IMR-90 (cell line): Measurements from ENCODE around the gene ANG. TPM values are rescaled to one million over a fixed set of nuclear protein-coding genes. Genes with fewer than 3 reads are reported as not detected.
"Not testable (repeated sequence)": the region's sequence is repeated elsewhere in the genome, so short reads cannot be mapped to it uniquely, and the experiment has no call there.

Experiments used
- ATAC-seq: fragments of 200-7000 bp; cut with Tn5 transposase; 2 replicates; pipeline ENCODE4 v1.9.1; 2020; ENCODE audit warnings: low read depth, mild to moderate bottlenecking, moderate library complexity
- BruUV-seq: library from RNA; stranded (reverse); fragments of 400-500 nt; replicated peaks from 2 replicates; lab custom pipeline; 2021; lab: Mats Ljungman, UMichigan
- CTCF ChIA-PET: fragments of 300-600 bp; formaldehyde crosslinking; extraction: SDS; loops from one replicate; lab custom pipeline; 2021; ENCODE audit warnings: antibody characterized with exemption; lab: Yijun Ruan, JAX
- POLR2A ChIA-PET: fragments of 300-600 bp; sonication (Branson Sonifier 250); formaldehyde crosslinking; loops from one replicate; lab custom pipeline; 2022; ENCODE audit warnings: antibody characterized with exemption; ENCODE audit not compliant: unreplicated experiment; lab: Charles Lee
- DNase-seq: peaks from one replicate; pipeline ENCODE4 v3.0.0; 2013
- H2AFZ ChIP-seq: replicated peaks from 2 replicates; pipeline ENCODE3; 2013; ENCODE audit warnings: low read length, mild to moderate bottlenecking; ENCODE audit not compliant: poor library complexity
- H2AK5ac ChIP-seq: 2 replicates; pipeline ENCODE4 v1.6.1; 2013; ENCODE audit warnings: low read depth, low read length, inconsistent platforms
- H2AK9ac ChIP-seq: replicated peaks from 2 replicates; pipeline ENCODE3; 2013; ENCODE audit warnings: mild to moderate bottlenecking, low read depth, low read length, moderate library complexity; ENCODE audit not compliant: poor library complexity
- H2BK120ac ChIP-seq: 2 replicates; pipeline ENCODE4 v1.6.1; 2013; ENCODE audit warnings: low read depth, low read length, inconsistent platforms
- H2BK15ac ChIP-seq: 3 replicates; pipeline ENCODE4 v1.6.1; 2013; ENCODE audit warnings: low read depth, low read length, inconsistent platforms
- H2BK20ac ChIP-seq: 2 replicates; pipeline ENCODE4 v1.6.1; 2013; ENCODE audit warnings: low read depth, mild to moderate bottlenecking, inconsistent platforms, low read length, moderate library complexity
- H2BK5ac ChIP-seq: 2 replicates; pipeline ENCODE4 v1.6.1; 2013; ENCODE audit warnings: mild to moderate bottlenecking, low read depth, low read length, inconsistent platforms; ENCODE audit not compliant: poor library complexity, severe bottlenecking
- H3K14ac ChIP-seq: replicated peaks from 2 replicates; pipeline ENCODE4 v1.6.1; 2013; ENCODE audit warnings: low read depth, low read length, inconsistent platforms
- H3K18ac ChIP-seq: 2 replicates; pipeline ENCODE4 v1.6.1; 2013; ENCODE audit warnings: low read depth, low read length, control low read depth
- H3K23ac ChIP-seq: 2 replicates; pipeline ENCODE4 v1.6.1; 2013; ENCODE audit warnings: low read depth, low read length, inconsistent platforms
- H3K27ac ChIP-seq: 2 replicates; pipeline ENCODE4 v1.5.1; 2013; ENCODE audit warnings: mild to moderate bottlenecking, control low read depth, low read length; ENCODE audit not compliant: insufficient read depth
- H3K27me3 ChIP-seq: 2 replicates; pipeline ENCODE4 v1.6.1; 2013; ENCODE audit warnings: low read length; ENCODE audit not compliant: control insufficient read depth, insufficient read depth
- H3K36me3 ChIP-seq: 2 replicates; pipeline ENCODE4 v1.6.1; 2013; ENCODE audit warnings: low read length, mixed read lengths; ENCODE audit not compliant: control insufficient read depth, insufficient read depth
- H3K4ac ChIP-seq: 2 replicates; pipeline ENCODE4 v1.6.1; 2013; ENCODE audit warnings: low read depth, low read length, inconsistent platforms
- H3K4me1 ChIP-seq: 2 replicates; pipeline ENCODE4 v1.6.1; 2013; ENCODE audit warnings: low read length, mixed read lengths; ENCODE audit not compliant: control insufficient read depth, insufficient read depth
- H3K4me2 ChIP-seq: 2 replicates; pipeline ENCODE4 v1.6.1; 2013; ENCODE audit warnings: low read depth, mild to moderate bottlenecking, control low read depth, low read length, moderate library complexity
- H3K4me3 ChIP-seq: 2 replicates; pipeline ENCODE4 v1.5.1; 2013; ENCODE audit warnings: low read depth, mild to moderate bottlenecking, control low read depth, low read length, moderate library complexity; ENCODE audit not compliant: insufficient read depth
- H3K56ac ChIP-seq: 2 replicates; pipeline ENCODE4 v1.6.1; 2013; ENCODE audit warnings: low read length, inconsistent platforms; ENCODE audit not compliant: insufficient read depth; ENCODE audit errors: extremely low read depth
- H3K79me1 ChIP-seq, 2 experiments: 2 replicates each; pipeline ENCODE4 v1.6.1; 2013; ENCODE audit warnings: low read length in 2 of 2, inconsistent platforms in 1 of 2, low read depth in 1 of 2
- H3K9ac ChIP-seq: 2 replicates; pipeline ENCODE4 v1.6.1; 2013; ENCODE audit warnings: low read depth, low read length, control low read depth
- H3K9me1 ChIP-seq: 2 replicates; pipeline ENCODE4 v1.6.1; 2013; ENCODE audit warnings: low read length, inconsistent platforms; ENCODE audit not compliant: insufficient read depth
- H3K9me3 ChIP-seq: 2 replicates; pipeline ENCODE4 v1.6.1; 2013; ENCODE audit warnings: low read length; ENCODE audit not compliant: control insufficient read depth, insufficient read depth
- H4K20me1 ChIP-seq: 2 replicates; pipeline ENCODE4 v1.6.1; 2013; ENCODE audit warnings: low read length, inconsistent platforms; ENCODE audit not compliant: insufficient read depth
- H4K5ac ChIP-seq: 2 replicates; pipeline ENCODE4 v1.6.1; 2013; ENCODE audit warnings: mild to moderate bottlenecking, low read depth, low read length, control low read depth
- H4K8ac ChIP-seq, 2 experiments: 2 replicates each; pipeline ENCODE4 v1.6.1; 2013; ENCODE audit warnings: low read depth in 2 of 2, low read length in 2 of 2, control low read depth in 1 of 2, inconsistent platforms in 1 of 2
- H4K91ac ChIP-seq: 2 replicates; pipeline ENCODE4 v1.6.1; 2013; ENCODE audit warnings: low read depth, low read length, inconsistent platforms; ENCODE audit not compliant: insufficient read depth
- BHLHE40 ChIP-seq: fragments of 150-350 bp; IDR thresholded peaks from 2 replicates; pipeline ENCODE4 v1.6.1; 2016; ENCODE audit warnings: mild to moderate bottlenecking, low read depth, low read length
- CEBPB ChIP-seq: IDR thresholded peaks from 2 replicates; pipeline ENCODE4 v1.6.1; 2012; ENCODE audit warnings: low read depth, low read length, improper control_type of control experiment
- CHD1 ChIP-seq: IDR thresholded peaks from 2 replicates; pipeline ENCODE4 v1.6.1; 2012; ENCODE audit warnings: low read depth, low read length, improper control_type of control experiment
- MAFK ChIP-seq: IDR thresholded peaks from 2 replicates; pipeline ENCODE4 v1.6.1; 2012; ENCODE audit warnings: low read depth, low read length, improper control_type of control experiment
- MAZ ChIP-seq: IDR thresholded peaks from 2 replicates; pipeline ENCODE4 v1.6.1; 2012; ENCODE audit warnings: low read depth, mild to moderate bottlenecking, low read length, improper control_type of control experiment, moderate library complexity, borderline replicate concordance
- NFE2L2 ChIP-seq: fragments of 150-350 bp; IDR thresholded peaks from 2 replicates; pipeline ENCODE4 v1.6.1; 2016; ENCODE audit warnings: low read depth, mild to moderate bottlenecking, low read length
- POLR2A ChIP-seq: IDR thresholded peaks from 2 replicates; pipeline ENCODE4 v1.6.1; 2012; ENCODE audit warnings: mild to moderate bottlenecking, low read depth, low read length
- RFX5 ChIP-seq: IDR thresholded peaks from 2 replicates; pipeline ENCODE4 v1.8.0; 2012; ENCODE audit warnings: low read depth, mild to moderate bottlenecking, low read length, moderate library complexity
- SMC3 ChIP-seq: fragments of 150-350 bp; IDR thresholded peaks from 2 replicates; pipeline ENCODE4 v1.6.1; 2016; ENCODE audit warnings: low read depth, mild to moderate bottlenecking, antibody characterized with exemption, low read length, moderate library complexity
- WGBS, 2 experiments: methylation state at CpG; one replicate each; pipeline versions ENCODE4 v1.1.5 to v1.1.7; 2013; ENCODE audit warnings: missing lambda C conversion rate in 2 of 2; ENCODE audit not compliant: insufficient read length in 1 of 2; ENCODE audit errors: extremely low coverage in 2 of 2; 5-methylcytosine and 5-hydroxymethylcytosine counted together
- dilution Hi-C: fragments of 300-500 bp; cut with HindIII; formaldehyde crosslinking; loops from one replicate; pipeline ENCODE4 v1.14.3; 2018; ENCODE audit warnings: low sequenced_read_pairs; ENCODE audit not compliant: unreplicated experiment
- in situ Hi-C: fragments of 300-500 bp; cut with MboI; formaldehyde crosslinking; loops from 3 replicates; pipeline ENCODE4 v1.14.3; 2019; ENCODE audit warnings: low sequenced_read_pairs, inconsistent platforms, mixed read lengths
- intact Hi-C: fragments of 100-400 bp; cut with micrococcal nuclease; formaldehyde crosslinking; loops from 2 replicates; pipeline ENCODE4 v1.10.0; 2022
- polyA plus RNA-seq, 3 experiments: library from polyadenylated mRNA; depleted of rRNA; stranded (reverse); fragments of >200 nt; gene quantifications; 2 replicates each; pipeline ENCODE4 v1.2.3, GENCODE V29; 2012; ENCODE audit warnings: low replicate concordance in 1 of 3
- total RNA-seq: library from RNA; depleted of rRNA; stranded (reverse); fragments of >200 nt; gene quantifications from 2 replicates; pipeline ENCODE4 v1.2.3, GENCODE V29; 2012

Gene ANG
- total and polyA plus RNA-seq, 2 of the 4 experiments (the other 2 are of a cell fraction): 3.6 to 4.7 TPM

- H3K4me2 ChIP-seq: no peak overlapping the region
- in situ Hi-C loops (no loop called here), dilution Hi-C loops (no loop called here), intact Hi-C loops (no loop called here)
- no peak overlapping the region for H3K4me3 ChIP-seq
- no peak overlapping the region for H3K56ac ChIP-seq
- TF ChIP-seq MAFK (no peak), RFX5 (no peak), NFE2L2 (no peak), CEBPB (no peak), POLR2A (no peak), BHLHE40 (no peak), CHD1 (no peak), MAZ (no peak), SMC3 (no peak)
- no peak overlapping the region for H3K18ac ChIP-seq
- no peak overlapping the region for H3K23ac ChIP-seq
- H4K20me1 ChIP-seq: no peaks in the 10 kb centered on the region
- no peak overlapping the region for H2BK20ac ChIP-seq
- no peak overlapping the region for H2AK9ac ChIP-seq
- H3K36me3 ChIP-seq: no peaks in the 10 kb centered on the region
- no peak for DNase-seq
- H3K4ac ChIP-seq: no peak overlapping the region
- ChIA-PET CTCF (no interaction called here), POLR2A (interaction anchor here (0.6 kb wide), 1 partner anchor 215 kb away, joined by 3 read pairs; no protein-coding TSS in a partner anchor)
- H2AFZ ChIP-seq: no peak overlapping the region
- H3K9me3 ChIP-seq: no peaks in the 10 kb centered on the region
- H3K9ac ChIP-seq: no peak overlapping the region
- WGBS, 2 experiments: 18% methylated on average over 4 of the region's 28 CpGs; no CpG with 5 or more reads in 1 of the 2 experiments
- no peaks in the 10 kb centered on the region for H3K9me1 ChIP-seq
- H2BK120ac ChIP-seq: no peak overlapping the region
- H3K14ac ChIP-seq: no peak overlapping the region
- no peaks in the 10 kb centered on the region for H3K79me1 ChIP-seq
- no peak overlapping the region for H2AK5ac ChIP-seq
- no peak overlapping the region for H2BK15ac ChIP-seq
- no peaks in the 10 kb centered on the region for H3K4me1 ChIP-seq
- H3K27ac ChIP-seq: no peak overlapping the region
- H4K8ac ChIP-seq: no peak overlapping the region
- no peak; the same call in 1 of the 2 replicates for ATAC-seq
- no TSS peak for BruUV-seq
- H3K27me3 ChIP-seq: peaks cover 15% of the 10 kb centered on the region
- no peak overlapping the region for H2BK5ac ChIP-seq
- no peak overlapping the region for H4K91ac ChIP-seq
- no peak overlapping the region for H4K5ac ChIP-seq
These were observed 34.9 kb downstream of the ANG start for GRCh38 chr14:20723488-20723887.

- H2AFZ ChIP-seq, H3K4me3 ChIP-seq, DNase-seq, H3K36me3 ChIP-seq, H3K79me1 ChIP-seq, H3K27ac ChIP-seq, H3K9me3 ChIP-seq, dilution Hi-C loops, POLR2A ChIA-PET, H4K5ac ChIP-seq, H2AK9ac ChIP-seq, H3K18ac ChIP-seq, H3K4me2 ChIP-seq, H4K91ac ChIP-seq, CTCF ChIA-PET, H3K9ac ChIP-seq, intact Hi-C loops, ATAC-seq, H3K14ac ChIP-seq, H2BK15ac ChIP-seq, H2BK5ac ChIP-seq, H3K4ac ChIP-seq, H4K8ac ChIP-seq, H2BK120ac ChIP-seq, H3K23ac ChIP-seq, BruUV-seq, H3K56ac ChIP-seq, H3K4me1 ChIP-seq, in situ Hi-C loops, H3K9me1 ChIP-seq, H2AK5ac ChIP-seq, H4K20me1 ChIP-seq, H2BK20ac ChIP-seq: not testable (repeated sequence)
- WGBS, 2 experiments: 100% methylated on average over 1 of the region's 3 CpGs; no CpG with 5 or more reads in 1 of the 2 experiments
- H3K27me3 ChIP-seq: peaks cover 15% of the 10 kb centered on the region
These were observed 37.6 kb downstream of the ANG start for GRCh38 chr14:20726121-20726520.
